Osteocyte (in vitro differentiated cells): Measurements from ENCODE around the gene PAQR4. TPM values are rescaled to one million over a fixed set of nuclear protein-coding genes. Genes with fewer than 3 reads are reported as not detected.
A peak's percentile ranks its signal among the peaks of the same experiment; 100 is the strongest.

Experiments used
- DNase-seq: peaks from one replicate; pipeline ENCODE4 v3.0.0; 2021; ENCODE audit warnings: mixed read lengths; ENCODE audit not compliant: unreplicated experiment; ENCODE audit errors: extremely low spot score
- H3K27ac Mint-ChIP-seq: one replicate; pipeline ENCODE4 v1.8.0; 2021; ENCODE audit warnings: mild to moderate bottlenecking, mixed read lengths; ENCODE audit not compliant: unreplicated experiment
- H3K27me3 Mint-ChIP-seq: one replicate; pipeline ENCODE4 v1.8.0; 2021; ENCODE audit warnings: mixed read lengths; ENCODE audit not compliant: unreplicated experiment
- H3K36me3 Mint-ChIP-seq: one replicate; pipeline ENCODE4 v1.8.0; 2021; ENCODE audit warnings: mixed read lengths; ENCODE audit not compliant: unreplicated experiment
- H3K4me1 Mint-ChIP-seq: one replicate; pipeline ENCODE4 v1.8.0; 2021; ENCODE audit warnings: mixed read lengths; ENCODE audit not compliant: unreplicated experiment
- H3K4me3 Mint-ChIP-seq: one replicate; pipeline ENCODE4 v1.8.0; 2021; ENCODE audit warnings: mild to moderate bottlenecking, moderate library complexity, mixed read lengths; ENCODE audit not compliant: unreplicated experiment
- H3K9me3 Mint-ChIP-seq: one replicate; pipeline ENCODE4 v1.8.0; 2021; ENCODE audit warnings: mixed read lengths; ENCODE audit not compliant: unreplicated experiment
- CTCF ChIP-seq: fragments of 200-600 bp; sonication (generic); IDR thresholded peaks from 2 replicates; pipeline ENCODE4 v1.5.0; 2021; ENCODE audit warnings: antibody characterized with exemption, mild to moderate bottlenecking, moderate library complexity
- total RNA-seq: library from RNA; stranded (reverse); gene quantifications from 2 replicates; pipeline ENCODE4 v1.2.1, GENCODE V29; 2021

PAQR4 gene
- total RNA-seq, 1 donor from 2014 or later, result 8.4 TPM

GRCh38 chr16:2966043-2966807 is 2.9 kb upstream of the PAQR4 start:
- TF ChIP-seq CTCF, result no peak
- Mint-ChIP-seq H3K9me3 (no peaks in the 10 kb centered on the region), H3K27me3 (peaks cover 11% of the 10 kb centered on the region), H3K4me3 (no peak overlapping the region), H3K4me1 (peaks cover 19% of the 10 kb centered on the region), H3K27ac (no peak overlapping the region), H3K36me3 (no peaks in the 10 kb centered on the region)
- peak; percentile 75 for DNase-seq

- H3K27me3 Mint-ChIP-seq, result peaks cover 9% of the 10 kb centered on the region
- no peak for DNase-seq
- no peak overlapping the region for H3K27ac Mint-ChIP-seq
- no peak overlapping the region for H3K4me3 Mint-ChIP-seq
- H3K36me3 Mint-ChIP-seq, result no peaks in the 10 kb centered on the region
- no peak for TF ChIP-seq CTCF
- H3K9me3 Mint-ChIP-seq, result no peaks in the 10 kb centered on the region
- peaks cover 19% of the 10 kb centered on the region for H3K4me1 Mint-ChIP-seq
Observed at GRCh38 chr16:2966808-2967191, 2.3 kb upstream of the PAQR4 start.

- H3K9me3 Mint-ChIP-seq, result no peaks in the 10 kb centered on the region
- TF ChIP-seq CTCF, result no peak
- H3K27ac Mint-ChIP-seq, result no peak overlapping the region
- no peak for DNase-seq
- H3K27me3 Mint-ChIP-seq, result peaks cover 7% of the 10 kb centered on the region
- H3K4me1 Mint-ChIP-seq, result peaks cover 22% of the 10 kb centered on the region
- H3K4me3 Mint-ChIP-seq, result no peak overlapping the region
- no peaks in the 10 kb centered on the region for H3K36me3 Mint-ChIP-seq
Observed at GRCh38 chr16:2967211-2967631, 1.9 kb upstream of the PAQR4 start.

- Mint-ChIP-seq H3K27ac (no peak overlapping the region), H3K4me3 (no peak overlapping the region)
- no peak for DNase-seq
Observed at GRCh38 chr16:2967721-2968161, 1.4 kb upstream of the PAQR4 start.

More at GRCh38 chr16:2967721-2968161, 1.4 kb upstream of the PAQR4 start:
- no peak for TF ChIP-seq CTCF
- Mint-ChIP-seq H3K36me3 (no peaks in the 10 kb centered on the region), H3K9me3 (no peaks in the 10 kb centered on the region), H3K27me3 (peaks cover 7% of the 10 kb centered on the region), H3K4me1 (peaks cover 24% of the 10 kb centered on the region)
